HepG2 (cell line): ENCODE data around the gene ADGRG6. TPM values are rescaled to one million over a fixed set of nuclear protein-coding genes. Genes with fewer than 3 reads are reported as not detected.
A peak's percentile ranks its signal among the peaks of the same experiment; 100 is the strongest.

Experiments used
- BCL3 ChIP-seq: sonication (generic); formaldehyde crosslinking; IDR thresholded peaks from 2 replicates; pipeline ENCODE4 v1.5.1; 2020; ENCODE audit warnings: mild to moderate bottlenecking, missing genetic modification reagents, moderate library complexity
- FOXA1 ChIP-seq, 2 experiments: fragments of 450-650 bp in 1 of 2; sonication (generic) in 1 of 2; formaldehyde crosslinking in 1 of 2; IDR thresholded peaks; 2 replicates each; pipeline versions ENCODE4 v1.4.0 to v1.6.1; 2016 to 2020; ENCODE audit warnings: missing genetic modification reagents in 1 of 2
- FOXP4 ChIP-seq: sonication (generic); formaldehyde crosslinking; IDR thresholded peaks from 2 replicates; pipeline ENCODE4 v1.4.0; 2020; ENCODE audit warnings: missing genetic modification reagents
- KAT2B ChIP-seq: fragments of 150-350 bp; IDR thresholded peaks from 2 replicates; pipeline ENCODE4 v1.6.1; 2014; ENCODE audit warnings: low read depth, low read length, borderline replicate concordance
- KDM5B ChIP-seq: sonication (generic); formaldehyde crosslinking; IDR thresholded peaks from 2 replicates; pipeline ENCODE4 v1.4.0; 2020; ENCODE audit warnings: missing genetic modification reagents, mild to moderate bottlenecking, borderline replicate concordance
- MIER3 ChIP-seq: IDR thresholded peaks from 2 replicates; pipeline ENCODE4 v1.6.1; 2016; ENCODE audit warnings: missing compliant biosample characterization, borderline replicate concordance
- NBN ChIP-seq: fragments of 450-650 bp; conservative IDR thresholded peaks from 2 replicates; pipeline ENCODE4 v1.6.1; 2017
- NFYB ChIP-seq: sonication (generic); formaldehyde crosslinking; IDR thresholded peaks from 2 replicates; pipeline ENCODE4 v1.4.0; 2020; ENCODE audit warnings: missing genetic modification reagents
- POLR2AphosphoS5 ChIP-seq: IDR thresholded peaks from 2 replicates; pipeline ENCODE4 v1.6.1; 2012; ENCODE audit warnings: low read depth, low read length
- PRMT3 ChIP-seq: sonication (generic); formaldehyde crosslinking; IDR thresholded peaks from 2 replicates; pipeline ENCODE4 v1.8.1; 2022; ENCODE audit warnings: low read depth, mild to moderate bottlenecking, moderate library complexity, missing genetic modification reagents, borderline replicate concordance
- SUZ12 ChIP-seq: fragments of 150-350 bp; IDR thresholded peaks from 2 replicates; pipeline ENCODE4 v1.6.1; 2014; ENCODE audit warnings: low read depth, low read length
- ZGPAT ChIP-seq: IDR thresholded peaks from 2 replicates; pipeline ENCODE4 v1.6.1; 2016; ENCODE audit warnings: mild to moderate bottlenecking
- ZNF138 ChIP-seq: sonication (generic); formaldehyde crosslinking; IDR thresholded peaks from 2 replicates; pipeline ENCODE4 v1.5.0; 2020; ENCODE audit warnings: mild to moderate bottlenecking, low read depth, missing genetic modification reagents
- ZNF441 ChIP-seq: sonication (generic); formaldehyde crosslinking; IDR thresholded peaks from 2 replicates; pipeline ENCODE4 v1.7.0; 2021; ENCODE audit warnings: missing genetic modification reagents, borderline replicate concordance
- ZNF530 ChIP-seq: sonication (generic); formaldehyde crosslinking; IDR thresholded peaks from 2 replicates; pipeline ENCODE4 v1.5.0; 2020; ENCODE audit warnings: low read depth, mild to moderate bottlenecking, missing genetic modification reagents
- ZNF761 ChIP-seq: sonication (generic); formaldehyde crosslinking; conservative IDR thresholded peaks from 2 replicates; pipeline ENCODE4 v1.4.0; 2020; ENCODE audit warnings: mild to moderate bottlenecking, missing genetic modification reagents
- ZNF790 ChIP-seq: sonication (generic); formaldehyde crosslinking; IDR thresholded peaks from 2 replicates; pipeline ENCODE4 v1.8.0; 2022; ENCODE audit warnings: missing genetic modification reagents, mild to moderate bottlenecking, borderline replicate concordance
- ZNF800 ChIP-seq: sonication (generic); formaldehyde crosslinking; IDR thresholded peaks from 2 replicates; pipeline ENCODE4 v1.4.0; 2020; ENCODE audit warnings: missing genetic modification reagents
- polyA plus RNA-seq, 8 experiments: library from polyadenylated mRNA; depleted of rRNA in 3 of 8; stranded (reverse) in 7 of 8; unstranded in 1 of 8; fragments of >200 nt; fragmentation: Illumina TruSeq in 4 of 8; extraction: Trizol in 4 of 8; gene quantifications; 2 replicates each; pipeline versions ENCODE4 v1.2.1 to v1.2.3, GENCODE V29; 2011 to 2016; ENCODE audit warnings: low read depth in 4 of 8, missing spikeins in 1 of 8, mixed read lengths in 1 of 8; ENCODE audit not compliant: insufficient read depth in 1 of 8
- total RNA-seq, 5 experiments: library from RNA; depleted of rRNA; stranded (reverse); fragments of >200 nt; fragmentation: Illumina TruSeq; extraction: Trizol; gene quantifications; 2 replicates each; pipeline ENCODE4 v1.2.3, GENCODE V29; 2016; ENCODE audit warnings: low read depth in 1 of 5
- TF ChIP-seq, protein P1 (sequence below): sonication (generic); formaldehyde crosslinking; IDR thresholded peaks from 2 replicates; pipeline ENCODE4 v1.5.1; 2020; ENCODE audit warnings: mild to moderate bottlenecking, missing genetic modification reagents, borderline replicate concordance
- TF ChIP-seq, protein P2 (sequence below): sonication (generic); formaldehyde crosslinking; IDR thresholded peaks from 2 replicates; pipeline ENCODE4 v1.4.0; 2020; ENCODE audit warnings: missing genetic modification reagents, borderline replicate concordance
- TF ChIP-seq, protein P3 (sequence below): sonication (generic); formaldehyde crosslinking; IDR thresholded peaks from 2 replicates; pipeline ENCODE4 v1.8.1; 2023; ENCODE audit warnings: missing genetic modification reagents, mild to moderate bottlenecking, borderline replicate concordance

Gene ADGRG6
- total and polyA plus RNA-seq, 2 of the 13 experiments (the other 11 are each of a cell fraction or from before 2014, with no cell fraction given): 129 to 249 TPM

DNA sequence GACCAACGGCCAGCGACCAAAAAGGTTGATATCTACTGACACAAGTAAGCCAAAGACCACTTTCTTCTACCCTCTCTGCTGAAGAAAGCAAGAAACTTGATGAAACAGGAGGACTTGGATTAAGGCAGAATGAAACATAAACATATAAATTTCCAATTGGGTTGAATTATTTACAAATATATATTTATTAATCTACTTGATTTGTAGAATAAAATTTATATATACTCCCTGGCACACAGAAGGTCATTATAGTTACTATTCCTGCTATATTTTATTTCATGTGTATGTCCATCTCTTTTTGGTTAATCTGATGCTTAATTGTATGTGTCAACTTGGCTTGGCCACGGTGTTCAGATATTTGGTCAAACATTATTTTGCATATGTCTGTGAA lies 4.2 kb upstream of the ADGRG6 start (continued):
- TF ChIP-seq SUZ12: no peak
- TF ChIP-seq ZNF441 (CRISPR knock-in tag): no peak
- no peak for TF ChIP-seq ZGPAT (CRISPR knock-in tag)
- 0 out of 2 replicates have a peak, but pooled peaks have one; percentile 2 for TF ChIP-seq ZNF761
- TF ChIP-seq ZNF530 (CRISPR knock-in tag): no peak
- no peak for TF ChIP-seq MIER3 (CRISPR knock-in tag)
- TF ChIP-seq FOXP4: no peak
- no peak for TF ChIP-seq ZNF138 (CRISPR knock-in tag)
- no peak for TF ChIP-seq NFYB (CRISPR knock-in tag)
- TF ChIP-seq KAT2B: no peak
- TF ChIP-seq POLR2AphosphoS5: peak; percentile 46
- TF ChIP-seq, protein P1, sequence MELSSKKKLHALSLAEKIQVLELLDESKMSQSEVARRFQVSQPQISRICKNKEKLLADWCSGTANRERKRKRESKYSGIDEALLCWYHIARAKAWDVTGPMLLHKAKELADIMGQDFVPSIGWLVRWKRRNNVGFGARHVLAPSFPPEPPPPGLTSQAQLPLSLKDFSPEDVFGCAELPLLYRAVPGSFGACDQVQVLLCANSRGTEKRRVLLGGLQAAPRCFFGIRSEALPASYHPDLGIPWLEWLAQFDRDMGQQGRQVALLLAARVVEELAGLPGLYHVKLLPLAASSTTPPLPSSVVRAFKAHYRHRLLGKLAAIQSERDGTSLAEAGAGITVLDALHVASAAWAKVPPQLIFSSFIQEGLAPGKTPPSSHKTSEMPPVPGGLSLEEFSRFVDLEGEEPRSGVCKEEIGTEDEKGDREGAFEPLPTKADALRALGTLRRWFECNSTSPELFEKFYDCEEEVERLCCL (CRISPR knock-in tag): no peak
- TF ChIP-seq, protein P2, sequence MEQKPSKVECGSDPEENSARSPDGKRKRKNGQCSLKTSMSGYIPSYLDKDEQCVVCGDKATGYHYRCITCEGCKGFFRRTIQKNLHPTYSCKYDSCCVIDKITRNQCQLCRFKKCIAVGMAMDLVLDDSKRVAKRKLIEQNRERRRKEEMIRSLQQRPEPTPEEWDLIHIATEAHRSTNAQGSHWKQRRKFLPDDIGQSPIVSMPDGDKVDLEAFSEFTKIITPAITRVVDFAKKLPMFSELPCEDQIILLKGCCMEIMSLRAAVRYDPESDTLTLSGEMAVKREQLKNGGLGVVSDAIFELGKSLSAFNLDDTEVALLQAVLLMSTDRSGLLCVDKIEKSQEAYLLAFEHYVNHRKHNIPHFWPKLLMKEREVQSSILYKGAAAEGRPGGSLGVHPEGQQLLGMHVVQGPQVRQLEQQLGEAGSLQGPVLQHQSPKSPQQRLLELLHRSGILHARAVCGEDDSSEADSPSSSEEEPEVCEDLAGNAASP (CRISPR knock-in tag): peak; percentile 3; the same call in 1 of the 2 replicates
- 0 out of 2 replicates have a peak, but pooled peaks have one; percentile 4 for TF ChIP-seq ZNF800 (CRISPR knock-in tag)
- TF ChIP-seq, protein P3, sequence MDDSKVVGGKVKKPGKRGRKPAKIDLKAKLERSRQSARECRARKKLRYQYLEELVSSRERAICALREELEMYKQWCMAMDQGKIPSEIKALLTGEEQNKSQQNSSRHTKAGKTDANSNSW (CRISPR knock-in tag): no peak
- no peak for TF ChIP-seq NBN
- TF ChIP-seq PRMT3: no peak
- no peak for TF ChIP-seq ZNF790 (CRISPR knock-in tag)
- no peak for TF ChIP-seq KDM5B (CRISPR knock-in tag)
- TF ChIP-seq BCL3: no peak
- TF ChIP-seq FOXA1 (IDR thresholded peaks at IDR 0.05): no peak
- no peak for TF ChIP-seq FOXA1 (CRISPR knock-in tag; IDR thresholded peaks at IDR 0.05)
